K562 (cell line): ENCODE measurements around the gene PIP4K2C.

Source experiments
- ATF4 ChIP-seq: fragments of 450-650 bp; formaldehyde crosslinking; IDR thresholded peaks from 2 replicates; pipeline ENCODE4 v1.4.0; 2022; ENCODE audit warnings: mild to moderate bottlenecking, moderate library complexity
- CTCF ChIP-seq, 3 experiments: IDR thresholded peaks in 2 of 3; conservative IDR thresholded peaks in 1 of 3; 2 replicates each; pipeline ENCODE4 v1.5.1; 2011 to 2012; ENCODE audit warnings: low read length in 3 of 3, mild to moderate bottlenecking in 3 of 3, control low read depth in 2 of 3, improper control_type of control experiment in 1 of 3, inconsistent platforms in 1 of 3, low read depth in 1 of 3, mixed read lengths in 1 of 3, moderate library complexity in 1 of 3; ENCODE audit not compliant: insufficient read depth in 2 of 3
- L3MBTL2 ChIP-seq: fragments of 450-650 bp; IDR thresholded peaks from 2 replicates; pipeline ENCODE4 v1.6.1; 2016; ENCODE audit warnings: mild to moderate bottlenecking, moderate library complexity
- MAFK ChIP-seq: IDR thresholded peaks from 2 replicates; pipeline ENCODE4 v1.6.1; 2011; ENCODE audit warnings: low read length, improper control_type of control experiment
- POLR2AphosphoS2 ChIP-seq: IDR thresholded peaks from 2 replicates; pipeline ENCODE4 v1.6.1; 2012; ENCODE audit warnings: low read length, improper control_type of control experiment
- SMC3 ChIP-seq: conservative IDR thresholded peaks from 2 replicates; pipeline ENCODE4 v1.6.1; 2011; ENCODE audit warnings: low read depth, low read length, improper control_type of control experiment; ENCODE audit not compliant: insufficient read depth
- TEAD1 ChIP-seq, 2 experiments: fragments of 450-650 bp in 1 of 2; sonication (generic) in 1 of 2; formaldehyde crosslinking; IDR thresholded peaks; 2 replicates each; pipeline versions ENCODE4 v1.4.0 to v1.8.0; 2020 to 2022; ENCODE audit warnings: mild to moderate bottlenecking in 2 of 2, missing genetic modification reagents in 1 of 2
- TEAD4 ChIP-seq, 2 experiments: sonication (generic) in 1 of 2; formaldehyde crosslinking in 1 of 2; IDR thresholded peaks; 2 replicates each; pipeline versions ENCODE4 v1.6.1 to v1.8.0; 2012 to 2022; ENCODE audit warnings: borderline replicate concordance in 1 of 2, inconsistent platforms in 1 of 2, low read length in 1 of 2, mild to moderate bottlenecking in 1 of 2, missing genetic modification reagents in 1 of 2
- TF ChIP-seq, protein P1 (sequence below): sonication (generic); formaldehyde crosslinking; IDR thresholded peaks from 2 replicates; pipeline ENCODE4 v1.8.0; 2023; ENCODE audit warnings: mild to moderate bottlenecking, missing genetic modification reagents

DNA sequence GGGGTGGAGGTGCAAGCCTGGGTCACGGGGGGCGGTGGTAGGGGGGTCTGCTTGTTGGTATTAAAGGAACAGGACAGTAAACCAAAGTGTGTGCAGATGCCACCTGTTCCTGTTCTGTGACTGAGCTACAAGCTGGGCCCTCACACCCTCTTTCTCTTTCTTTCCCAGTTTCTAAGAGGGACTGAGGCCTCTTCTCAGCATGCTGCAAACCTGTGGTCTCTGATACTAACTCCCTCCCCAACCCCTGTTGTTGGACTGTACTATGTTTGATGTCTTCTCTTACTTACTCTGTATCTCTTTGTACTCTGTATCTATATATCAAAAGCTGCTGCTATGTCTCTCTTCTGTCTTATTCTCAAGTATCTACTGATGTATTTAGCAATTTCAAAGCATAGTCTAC is 6.9 kb upstream of the PIP4K2C start:
- TF ChIP-seq POLR2AphosphoS2 (no peak), TEAD1 (CRISPR knock-in tag; IDR thresholded peaks at IDR 0.05) (no peak), CTCF (IDR thresholded peaks at IDR 0.05 in 2 of 3, conservative IDR thresholded peaks at IDR 0.05 in 1 of 3; ENCODE audit: insufficient read depth in 2 of 3, low read depth in 1 of 3, low read length in 3 of 3) (no peak), TEAD4 (IDR thresholded peaks at IDR 0.05; ENCODE audit: low read length) (no peak), TEAD4 (CRISPR knock-in tag; IDR thresholded peaks at IDR 0.05; ENCODE audit: borderline replicate concordance) (no peak), ATF4 (CRISPR knock-in tag) (no peak), MAFK (no peak), L3MBTL2 (no peak), SMC3 (no peak)
- TF ChIP-seq, protein P1, sequence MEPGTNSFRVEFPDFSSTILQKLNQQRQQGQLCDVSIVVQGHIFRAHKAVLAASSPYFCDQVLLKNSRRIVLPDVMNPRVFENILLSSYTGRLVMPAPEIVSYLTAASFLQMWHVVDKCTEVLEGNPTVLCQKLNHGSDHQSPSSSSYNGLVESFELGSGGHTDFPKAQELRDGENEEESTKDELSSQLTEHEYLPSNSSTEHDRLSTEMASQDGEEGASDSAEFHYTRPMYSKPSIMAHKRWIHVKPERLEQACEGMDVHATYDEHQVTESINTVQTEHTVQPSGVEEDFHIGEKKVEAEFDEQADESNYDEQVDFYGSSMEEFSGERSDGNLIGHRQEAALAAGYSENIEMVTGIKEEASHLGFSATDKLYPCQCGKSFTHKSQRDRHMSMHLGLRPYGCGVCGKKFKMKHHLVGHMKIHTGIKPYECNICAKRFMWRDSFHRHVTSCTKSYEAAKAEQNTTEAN (CRISPR knock-in tag): no peak
